ENCODE measurements around the gene SEMA3A. TPM values are rescaled to one million over a fixed set of nuclear protein-coding genes. Genes with fewer than 3 reads are reported as not detected.

The SEMA3A gene
- total RNA-seq, 1 donor from 2014 or later = 0.14 TPM

DNA sequence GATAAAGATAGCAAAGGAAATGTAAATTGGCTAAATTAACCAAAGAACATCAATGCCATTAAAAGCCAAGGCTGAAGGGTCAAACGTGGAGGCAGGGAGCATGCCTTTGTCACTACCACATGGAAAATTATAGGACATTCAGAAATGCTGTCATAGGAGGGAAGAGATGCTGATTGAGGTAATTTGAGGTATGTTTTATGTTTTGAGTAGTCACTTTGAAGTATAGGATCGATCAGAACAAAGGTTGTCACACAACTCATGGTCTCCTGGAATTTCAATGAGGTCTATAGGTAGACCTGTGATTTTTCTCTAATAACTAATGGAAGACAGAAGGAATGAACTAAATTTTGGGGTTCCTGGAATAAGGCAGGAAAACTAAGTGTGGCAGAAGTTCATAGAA is 149.8 kb downstream of the SEMA3A start:
- Mint-ChIP-seq H3K4me3 (no peak overlapping the region), H3K36me3 (ENCODE audit: low read depth) (no peaks in the 10 kb centered on the region), H3K27ac (no peak overlapping the region), H3K4me1 (no peaks in the 10 kb centered on the region), H3K27me3 (no peaks in the 10 kb centered on the region), H3K9me3 (no peaks in the 10 kb centered on the region)
- intact Hi-C loops (cut with micrococcal nuclease) = no loop called here
- DNase-seq = no peak

DNA sequence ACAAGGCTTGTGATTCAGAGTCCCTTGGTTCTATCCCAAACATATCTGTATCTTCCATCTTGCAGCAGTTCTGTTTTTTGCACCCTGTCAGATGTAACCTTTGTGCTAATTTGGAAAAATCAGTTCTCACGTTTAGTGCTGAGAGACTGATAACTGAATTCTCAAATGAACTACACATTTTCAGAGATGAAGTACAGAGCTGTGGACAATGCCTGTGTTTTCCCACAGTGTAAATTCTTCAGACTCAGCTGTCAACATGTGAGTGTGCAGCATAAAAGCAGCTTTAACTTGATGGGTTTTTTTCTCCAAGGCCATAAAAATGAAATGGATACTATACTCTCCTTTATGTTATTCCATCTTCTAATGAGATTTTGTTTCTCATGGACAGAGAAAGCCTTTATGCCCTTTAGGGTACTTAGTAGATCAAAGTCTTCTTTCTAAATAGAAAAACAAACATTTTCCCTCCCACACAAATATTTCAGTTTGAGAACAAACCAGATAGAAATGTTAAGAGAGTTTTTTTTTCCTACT is 150.9 kb downstream of the SEMA3A start:
- H3K36me3 Mint-ChIP-seq (ENCODE audit: low read depth) = no peaks in the 10 kb centered on the region
- H3K9me3 Mint-ChIP-seq = no peaks in the 10 kb centered on the region
- no peak overlapping the region for H3K27ac Mint-ChIP-seq
- no peaks in the 10 kb centered on the region for H3K4me1 Mint-ChIP-seq
- no peak for DNase-seq
- H3K27me3 Mint-ChIP-seq = no peaks in the 10 kb centered on the region
- no peak overlapping the region for H3K4me3 Mint-ChIP-seq
- intact Hi-C loops (cut with micrococcal nuclease) = no loop called here

DNA sequence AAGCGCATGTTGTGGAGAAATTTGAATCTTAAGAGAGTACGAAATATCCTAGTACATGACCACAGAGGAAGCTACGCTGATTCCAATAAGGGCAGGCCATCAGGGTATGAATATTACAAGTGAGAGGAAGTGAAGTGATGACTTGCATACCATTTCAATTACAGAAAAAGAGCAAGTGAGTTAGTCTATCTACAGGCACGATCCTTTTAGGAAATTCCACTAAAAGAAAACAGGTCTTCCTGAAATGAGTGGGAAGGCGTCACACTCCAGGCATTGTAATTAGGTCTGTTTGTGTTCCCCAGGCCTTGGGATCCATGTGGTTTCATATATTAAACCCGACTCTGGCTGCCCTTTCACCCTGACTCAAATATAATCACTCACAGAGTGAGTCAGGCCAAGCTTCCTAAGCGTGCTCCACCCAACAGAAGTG is 152.5 kb downstream of the SEMA3A start:
- H3K4me1 Mint-ChIP-seq = no peaks in the 10 kb centered on the region
- intact Hi-C loops (cut with micrococcal nuclease) = no loop called here
- H3K27me3 Mint-ChIP-seq = no peaks in the 10 kb centered on the region
- no peaks in the 10 kb centered on the region for H3K36me3 Mint-ChIP-seq (ENCODE audit: low read depth)
- no peaks in the 10 kb centered on the region for H3K9me3 Mint-ChIP-seq
- no peak overlapping the region for H3K4me3 Mint-ChIP-seq
- no peak overlapping the region for H3K27ac Mint-ChIP-seq
- DNase-seq = no peak

DNA sequence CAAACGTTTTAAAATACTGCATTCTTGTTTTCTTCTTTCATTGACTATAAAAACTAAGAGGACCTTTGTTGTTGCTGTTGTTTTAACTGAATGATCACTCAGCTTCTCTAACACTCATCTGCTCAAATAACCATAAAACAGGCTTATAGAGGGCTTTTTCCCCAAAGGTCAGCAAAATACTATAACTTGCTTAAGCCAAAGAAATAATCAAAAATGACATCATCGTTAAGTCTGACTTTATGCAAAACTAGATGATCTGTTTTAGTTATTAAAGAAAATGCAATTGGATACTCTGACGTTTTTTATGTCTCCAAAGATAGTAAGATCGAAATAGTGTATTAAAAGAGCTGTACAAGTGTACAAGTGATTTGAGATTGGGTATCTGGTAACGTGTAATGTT is 152.9 kb downstream of the SEMA3A start:
- H3K4me3 Mint-ChIP-seq = no peak overlapping the region
- H3K36me3 Mint-ChIP-seq (ENCODE audit: low read depth) = no peaks in the 10 kb centered on the region
- no peaks in the 10 kb centered on the region for H3K4me1 Mint-ChIP-seq
- H3K27me3 Mint-ChIP-seq = no peaks in the 10 kb centered on the region
- no peak overlapping the region for H3K27ac Mint-ChIP-seq
- DNase-seq = no peak
- H3K9me3 Mint-ChIP-seq = no peaks in the 10 kb centered on the region
- intact Hi-C loops (cut with micrococcal nuclease) = no loop called here

DNA sequence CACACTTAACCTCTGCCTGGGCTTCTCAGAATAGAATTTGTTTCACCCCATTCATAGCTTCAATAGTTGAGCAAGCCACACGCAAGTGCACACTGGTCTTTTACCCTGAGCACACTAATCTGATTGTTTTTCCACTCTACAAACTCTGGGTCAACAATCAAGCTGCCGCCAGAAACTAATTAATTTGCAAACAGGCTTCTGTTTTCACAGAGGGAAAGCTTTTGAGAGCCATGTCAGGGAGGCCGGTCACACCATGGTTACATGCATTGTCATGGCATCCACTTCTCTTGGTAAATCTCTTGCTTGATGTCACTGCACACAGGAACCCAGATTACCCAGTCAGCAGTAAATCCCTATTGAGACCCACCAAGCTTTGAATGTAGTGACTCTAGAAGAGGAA is 154.2 kb downstream of the SEMA3A start:
- intact Hi-C loops (cut with micrococcal nuclease) = no loop called here

DNA sequence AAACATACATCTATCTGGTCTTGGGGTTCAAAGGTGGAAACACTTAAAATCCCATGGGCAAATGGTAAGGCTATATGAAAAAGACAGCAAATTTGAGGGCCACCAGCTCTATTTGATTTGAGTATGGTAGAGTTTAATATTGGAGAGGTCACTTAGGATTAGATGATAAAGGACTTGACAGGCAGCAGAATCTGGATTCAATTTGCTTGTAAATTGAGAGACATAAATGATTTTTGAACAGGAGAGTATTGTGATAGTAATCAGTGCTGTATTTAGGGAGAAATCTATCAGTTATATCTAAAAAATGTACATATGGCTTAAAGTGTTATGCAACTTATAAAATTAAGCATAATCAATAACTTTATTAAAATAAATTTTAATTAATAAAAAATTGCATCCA is 155.2 kb downstream of the SEMA3A start:
- peaks cover 2% of the 10 kb centered on the region for H3K27me3 Mint-ChIP-seq
- H3K4me1 Mint-ChIP-seq = no peaks in the 10 kb centered on the region
- intact Hi-C loops (cut with micrococcal nuclease) = no loop called here
- H3K36me3 Mint-ChIP-seq (ENCODE audit: low read depth) = no peaks in the 10 kb centered on the region
- no peak for DNase-seq
- H3K4me3 Mint-ChIP-seq = no peak overlapping the region
- H3K27ac Mint-ChIP-seq = no peak overlapping the region
- H3K9me3 Mint-ChIP-seq = no peaks in the 10 kb centered on the region

More for the DNA sequence above, 154.2 kb downstream of the SEMA3A start:
- Mint-ChIP-seq H3K27ac (no peak overlapping the region), H3K9me3 (no peaks in the 10 kb centered on the region), H3K4me3 (no peak overlapping the region), H3K4me1 (no peaks in the 10 kb centered on the region), H3K36me3 (ENCODE audit: low read depth) (no peaks in the 10 kb centered on the region), H3K27me3 (peaks cover 2% of the 10 kb centered on the region)
- no peak for DNase-seq

DNA sequence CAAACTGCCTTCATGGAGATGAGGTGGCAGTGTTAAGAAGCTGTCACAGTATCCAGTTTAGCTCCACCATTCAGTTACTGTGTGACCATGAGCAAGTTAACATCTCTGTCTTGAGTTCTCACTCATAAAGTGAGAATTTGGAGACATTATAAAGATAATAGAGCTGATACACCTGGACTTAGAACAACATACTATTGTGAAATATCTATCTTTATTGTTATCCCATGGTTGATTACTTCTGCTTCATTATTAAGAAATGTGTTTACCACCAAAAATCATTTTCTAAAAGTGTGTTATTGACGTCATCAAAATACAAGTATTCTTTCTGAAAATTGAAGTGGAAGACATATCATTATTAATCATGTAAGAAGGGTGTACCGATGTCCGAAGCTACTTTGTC is 166.9 kb downstream of the SEMA3A start:
- intact Hi-C loops (cut with micrococcal nuclease) = no loop called here
- Mint-ChIP-seq H3K36me3 (ENCODE audit: low read depth) (no peaks in the 10 kb centered on the region), H3K4me3 (no peak overlapping the region), H3K9me3 (no peaks in the 10 kb centered on the region), H3K27me3 (no peaks in the 10 kb centered on the region), H3K4me1 (no peaks in the 10 kb centered on the region), H3K27ac (no peak overlapping the region)
- no peak for DNase-seq

DNA sequence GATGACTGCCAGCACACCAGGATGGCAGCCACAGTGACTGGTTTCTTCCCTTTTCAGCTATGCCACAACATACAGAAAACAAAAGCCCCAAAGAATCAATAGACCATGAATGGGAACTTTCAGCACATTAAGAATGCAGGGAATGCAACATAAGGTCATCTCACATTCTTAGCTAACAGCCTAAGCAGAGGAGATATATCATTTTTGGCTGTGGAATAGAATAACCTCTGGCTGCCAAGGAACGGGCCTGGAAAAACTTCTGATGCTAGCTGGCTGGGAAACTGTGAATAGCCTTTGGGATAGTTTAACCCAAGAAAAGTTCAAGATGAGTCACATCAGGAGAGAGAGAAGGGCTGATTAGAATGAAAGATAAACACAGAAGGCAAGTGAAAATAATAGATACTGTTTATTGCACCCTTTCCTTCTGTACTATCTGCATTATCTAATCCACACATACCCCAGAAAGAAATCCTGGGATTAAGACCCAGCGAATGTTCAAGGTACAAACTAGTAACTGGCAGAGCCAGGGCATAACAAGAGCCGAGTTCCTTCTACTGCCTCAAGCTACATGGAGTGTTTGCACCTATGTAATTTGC is 169.2 kb downstream of the SEMA3A start:
- no peaks in the 10 kb centered on the region for H3K9me3 Mint-ChIP-seq
- no peaks in the 10 kb centered on the region for H3K36me3 Mint-ChIP-seq (ENCODE audit: low read depth)
- H3K27me3 Mint-ChIP-seq = no peaks in the 10 kb centered on the region
- intact Hi-C loops (cut with micrococcal nuclease) = no loop called here
- DNase-seq = no peak
- H3K27ac Mint-ChIP-seq = no peak overlapping the region
- no peak overlapping the region for H3K4me3 Mint-ChIP-seq
- H3K4me1 Mint-ChIP-seq = no peaks in the 10 kb centered on the region

DNA sequence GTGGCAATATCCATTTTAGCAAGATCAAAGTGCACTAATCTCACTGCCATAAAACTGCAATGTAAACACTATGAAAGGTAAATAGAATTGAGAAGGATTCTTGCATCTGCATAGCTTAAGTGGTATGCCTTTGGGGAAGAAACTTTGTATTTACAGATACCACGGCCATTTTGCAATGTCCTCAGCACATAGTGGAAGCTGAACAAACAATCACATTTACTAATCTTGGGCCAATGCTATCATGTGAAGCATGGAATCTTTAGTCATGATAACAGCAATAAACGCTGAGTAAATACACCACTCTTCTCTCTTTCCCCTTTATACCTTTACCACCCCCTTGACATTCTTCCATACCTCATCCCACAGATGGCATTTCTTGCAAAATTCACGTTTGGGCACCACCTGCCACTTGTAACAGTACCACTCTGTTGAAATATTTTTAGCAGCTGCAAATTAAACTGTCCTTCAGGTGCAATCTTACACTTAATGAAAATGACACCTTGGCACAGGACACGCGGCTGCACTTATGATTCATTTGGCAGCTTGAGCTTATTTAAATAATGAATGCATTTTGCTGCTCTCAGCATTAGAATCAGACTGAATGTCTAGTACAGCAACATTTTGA is 171.8 kb downstream of the SEMA3A start:
- intact Hi-C loops (cut with micrococcal nuclease) = no loop called here
- no peaks in the 10 kb centered on the region for H3K36me3 Mint-ChIP-seq (ENCODE audit: low read depth)
- H3K27me3 Mint-ChIP-seq = no peaks in the 10 kb centered on the region
- H3K9me3 Mint-ChIP-seq = no peaks in the 10 kb centered on the region
- H3K4me1 Mint-ChIP-seq = no peaks in the 10 kb centered on the region
- no peak overlapping the region for H3K27ac Mint-ChIP-seq
- DNase-seq = no peak
- no peak overlapping the region for H3K4me3 Mint-ChIP-seq

DNA sequence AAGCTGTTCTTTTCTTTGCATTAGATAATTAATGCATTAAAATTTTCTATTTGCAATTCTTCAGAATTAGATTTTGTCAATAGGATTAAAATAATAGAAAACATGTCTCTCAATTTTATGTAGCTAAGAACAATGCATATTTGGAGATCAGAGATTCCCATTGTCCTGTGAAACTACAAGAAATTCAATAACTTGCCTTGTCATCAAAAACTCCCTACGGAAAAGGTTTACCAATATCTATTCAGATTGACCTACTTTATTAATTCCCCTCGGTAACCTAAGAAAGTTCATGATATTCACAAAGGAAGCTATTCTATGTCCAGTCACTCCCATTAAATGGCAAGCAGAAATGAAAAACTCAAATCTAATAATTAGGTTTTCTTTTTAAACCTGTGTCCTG is 172.6 kb downstream of the SEMA3A start:
- DNase-seq = no peak
- Mint-ChIP-seq H3K9me3 (no peaks in the 10 kb centered on the region), H3K4me3 (no peak overlapping the region), H3K36me3 (ENCODE audit: low read depth) (no peaks in the 10 kb centered on the region), H3K27ac (no peak overlapping the region), H3K27me3 (no peaks in the 10 kb centered on the region), H3K4me1 (no peaks in the 10 kb centered on the region)
- intact Hi-C loops (cut with micrococcal nuclease) = no loop called here

DNA sequence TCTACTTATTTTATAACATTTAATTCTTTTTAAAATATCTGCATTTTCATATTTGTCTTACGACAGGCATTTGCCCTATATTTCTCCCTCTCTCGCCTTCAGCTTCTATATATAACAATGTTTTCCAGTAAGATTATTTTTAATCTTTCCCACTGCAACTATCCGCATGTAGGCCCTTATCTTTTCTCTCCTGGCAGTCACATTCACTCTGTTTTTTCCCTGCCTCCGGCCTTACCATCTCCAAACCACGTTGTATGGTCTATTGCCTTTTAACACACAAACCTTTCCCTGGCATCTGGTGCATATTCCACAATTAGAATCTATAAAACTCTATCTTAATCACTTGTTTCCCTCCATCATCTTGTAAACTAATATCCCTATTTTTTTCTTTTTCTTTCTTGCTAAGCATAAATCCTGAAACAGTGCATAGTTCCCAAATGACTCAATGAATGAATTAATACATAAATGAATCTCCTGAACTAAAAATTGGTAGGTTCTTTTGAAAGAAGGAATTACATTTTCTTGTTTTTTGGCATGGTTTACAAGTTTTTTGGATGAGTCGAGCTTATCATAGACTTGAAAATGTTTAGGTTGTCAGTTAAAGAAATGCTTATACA is 173.2 kb downstream of the SEMA3A start:
- Mint-ChIP-seq H3K36me3 (ENCODE audit: low read depth) (no peaks in the 10 kb centered on the region), H3K27ac (no peak overlapping the region), H3K4me1 (no peaks in the 10 kb centered on the region), H3K9me3 (no peaks in the 10 kb centered on the region), H3K27me3 (no peaks in the 10 kb centered on the region), H3K4me3 (no peak overlapping the region)
- no peak for DNase-seq
- intact Hi-C loops (cut with micrococcal nuclease) = no loop called here

DNA sequence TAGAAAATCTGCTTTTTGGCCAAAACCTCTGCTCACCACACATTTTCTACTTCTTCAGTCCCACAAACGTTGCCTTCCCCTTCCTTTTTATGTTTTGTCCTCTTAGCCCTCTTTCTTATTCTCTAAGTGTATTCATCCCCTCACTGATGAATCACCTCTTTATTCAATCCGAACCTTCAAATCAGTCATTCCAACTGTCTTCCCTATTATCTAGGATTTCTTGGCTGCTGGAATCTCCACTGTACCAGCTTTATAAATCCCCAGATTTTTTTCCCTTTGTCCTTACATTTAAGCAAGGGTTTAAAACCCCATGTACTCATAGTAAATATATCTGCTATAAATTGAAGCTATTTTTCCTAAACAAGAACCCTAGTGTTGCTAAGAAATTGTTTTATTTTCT is 176.9 kb downstream of the SEMA3A start:
- intact Hi-C loops (cut with micrococcal nuclease) = no loop called here
- Mint-ChIP-seq H3K36me3 (ENCODE audit: low read depth) (no peaks in the 10 kb centered on the region), H3K4me1 (peaks cover 2% of the 10 kb centered on the region), H3K27me3 (no peaks in the 10 kb centered on the region), H3K9me3 (no peaks in the 10 kb centered on the region), H3K4me3 (no peak overlapping the region), H3K27ac (no peak overlapping the region)
- DNase-seq = no peak

DNA sequence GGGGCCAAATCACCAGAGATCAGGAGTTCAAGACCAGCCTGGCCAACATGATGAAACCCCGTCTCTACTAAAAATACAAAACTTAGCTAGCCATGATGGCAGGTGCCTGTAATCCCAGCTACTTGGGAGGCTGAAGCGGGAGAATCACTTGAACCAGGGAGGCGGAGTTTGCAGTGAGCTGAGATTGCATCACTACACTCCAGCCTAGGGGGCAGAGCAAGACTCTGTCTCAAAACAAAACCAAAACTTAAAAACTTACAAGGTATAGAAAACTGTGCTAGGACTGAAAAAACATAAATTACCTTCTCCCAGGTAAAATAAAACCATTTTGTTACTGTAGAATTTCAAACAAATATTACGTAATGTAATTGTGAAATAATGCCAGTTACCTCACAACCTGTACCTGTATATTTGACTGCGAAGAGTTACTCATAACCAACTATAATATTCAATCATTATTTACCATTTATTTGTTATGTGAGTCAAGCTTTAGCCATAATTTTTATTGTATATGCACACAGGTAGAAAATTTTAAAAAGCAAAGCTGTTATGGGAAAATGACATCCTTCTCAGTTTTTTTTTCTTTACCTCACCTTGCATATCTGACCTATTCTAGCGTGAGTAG is 180.9 kb downstream of the SEMA3A start:
- intact Hi-C loops (cut with micrococcal nuclease) = no loop called here
- no peaks in the 10 kb centered on the region for H3K9me3 Mint-ChIP-seq
- DNase-seq = no peak
- no peaks in the 10 kb centered on the region for H3K36me3 Mint-ChIP-seq (ENCODE audit: low read depth)
- H3K4me1 Mint-ChIP-seq = peaks cover 2% of the 10 kb centered on the region
- H3K27ac Mint-ChIP-seq = no peak overlapping the region
- H3K27me3 Mint-ChIP-seq = no peaks in the 10 kb centered on the region
- no peak overlapping the region for H3K4me3 Mint-ChIP-seq

DNA sequence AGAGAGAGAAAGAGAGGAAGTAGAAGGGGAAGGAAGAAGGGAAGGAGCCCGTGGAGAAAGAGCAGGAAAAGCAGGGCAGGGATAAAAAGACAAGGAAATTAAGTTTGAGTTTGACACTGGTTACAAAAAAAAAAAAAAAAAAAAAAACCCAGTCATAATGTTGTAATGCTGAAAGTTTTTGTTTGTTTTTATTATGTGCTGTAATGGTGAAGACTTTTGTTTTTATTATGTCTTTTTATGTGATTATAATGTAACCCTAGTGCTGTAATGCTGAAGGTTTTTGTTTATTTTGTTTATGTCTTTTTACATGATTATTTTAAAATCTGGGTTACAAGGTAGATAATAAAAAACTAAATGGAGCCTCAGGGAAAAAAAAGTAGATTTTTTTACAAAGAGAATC is 184.8 kb downstream of the SEMA3A start:
- Mint-ChIP-seq H3K27me3 (no peaks in the 10 kb centered on the region), H3K4me1 (peaks cover 2% of the 10 kb centered on the region), H3K4me3 (no peak overlapping the region), H3K36me3 (ENCODE audit: low read depth) (no peaks in the 10 kb centered on the region), H3K27ac (no peak overlapping the region), H3K9me3 (no peaks in the 10 kb centered on the region)
- no peak for DNase-seq
- intact Hi-C loops (cut with micrococcal nuclease) = no loop called here

Measured in activated CD4-positive, alpha-beta T cell treated with anti-CD3 and anti-CD28 coated beads, Interleukin-2, amount 10 ng/mL, durations not matched to agents 24 days and 14 days (primary cell).